GM21360 (cell line): ENCODE results near the gene GCAT.

Experiments used
- ATAC-seq: cut with Tn5 transposase; IDR thresholded peaks from one replicate; pipeline ENCODE4 v1.9.1; 2021; ENCODE audit warnings: mild to moderate bottlenecking, moderate library complexity; ENCODE audit not compliant: unreplicated experiment

Gene GCAT

GRCh38 chr22:37807410-37808293 is at the start of gene GCAT:
TSS of gene GCAT (plus strand) at chr22:37807934. CDS start at chr22:37807968, 34 bp downstream.
- peak; percentile 83 for ATAC-seq

- no peak for ATAC-seq
These were observed 49.0 kb upstream of the GCAT start for GRCh38 chr22:37758694-37759093.

- ATAC-seq = no peak
These were observed 48.5 kb upstream of the GCAT start for GRCh38 chr22:37759281-37759680.

- ATAC-seq = no peak
These were observed 47.6 kb upstream of the GCAT start for GRCh38 chr22:37760152-37760551.

- ATAC-seq = no peak
These were observed 45.3 kb upstream of the GCAT start for GRCh38 chr22:37762389-37762836.

GRCh38 chr22:37763012-37763411 is 44.7 kb upstream of the GCAT start:
- ATAC-seq = no peak

GRCh38 chr22:37763652-37764051 is 44.1 kb upstream of the GCAT start:
- ATAC-seq = no peak

GRCh38 chr22:37764622-37765021 is 43.1 kb upstream of the GCAT start:
- no peak for ATAC-seq

GRCh38 chr22:37765498-37765897 is 42.2 kb upstream of the GCAT start:
- no peak for ATAC-seq

GRCh38 chr22:37765953-37766576 is 41.7 kb upstream of the GCAT start:
- ATAC-seq = no peak

- no peak for ATAC-seq
These were observed 39.5 kb upstream of the GCAT start for GRCh38 chr22:37768273-37768672.

GRCh38 chr22:37769056-37769455 is 38.7 kb upstream of the GCAT start:
- ATAC-seq = no peak

- no peak for ATAC-seq
These were observed 36.7 kb upstream of the GCAT start for GRCh38 chr22:37771081-37771480.

GRCh38 chr22:37771702-37772427 is 35.9 kb upstream of the GCAT start:
- ATAC-seq = no peak

- no peak for ATAC-seq
These were observed 33.0 kb upstream of the GCAT start for GRCh38 chr22:37774728-37775127.

GRCh38 chr22:37775785-37776638 is 31.7 kb upstream of the GCAT start:
- ATAC-seq = no peak

- no peak for ATAC-seq
These were observed 31.1 kb upstream of the GCAT start for GRCh38 chr22:37776639-37777005.

GRCh38 chr22:37777122-37777687 is 30.5 kb upstream of the GCAT start:
- no peak for ATAC-seq

GRCh38 chr22:37778370-37779009 is 29.2 kb upstream of the GCAT start:
- ATAC-seq = no peak
